ENCODE measurements around the gene ABCA2.

- TF ChIP-seq CTCF (IDR thresholded peaks at IDR 0.05) (no peak), POLR2A (IDR thresholded peaks at IDR 0.05) (no peak)
Observed at GRCh38 chr9:137057545-137057944, 29.5 kb upstream of the ABCA2 start.
